ENCODE measurements around the gene JAKMIP2. TPM values are rescaled to one million over a fixed set of nuclear protein-coding genes. Genes with fewer than 3 reads are reported as not detected.

JAKMIP2 gene
- total RNA-seq, 1 donor from 2014 or later: 1.8 TPM

GRCh38 chr5:147750065-147750464, 32.5 kb downstream of the JAKMIP2 start:
- H3K4me1 Mint-ChIP-seq (ENCODE audit: unreplicated experiment): peaks cover 11% of the 10 kb centered on the region
- H3K27ac Mint-ChIP-seq (ENCODE audit: unreplicated experiment): no peak overlapping the region
- DNase-seq (ENCODE audit: extremely low spot score, unreplicated experiment): no peak
- no peak overlapping the region for H3K4me3 Mint-ChIP-seq (ENCODE audit: unreplicated experiment)
- TF ChIP-seq CTCF (IDR thresholded peaks at IDR 0.05): no peak
- H3K27me3 Mint-ChIP-seq (ENCODE audit: unreplicated experiment): no peaks in the 10 kb centered on the region
- no peaks in the 10 kb centered on the region for H3K36me3 Mint-ChIP-seq (ENCODE audit: unreplicated experiment)
- no peaks in the 10 kb centered on the region for H3K9me3 Mint-ChIP-seq (ENCODE audit: unreplicated experiment)

- Mint-ChIP-seq H3K36me3 (ENCODE audit: unreplicated experiment) (no peaks in the 10 kb centered on the region), H3K9me3 (ENCODE audit: unreplicated experiment) (no peaks in the 10 kb centered on the region), H3K4me1 (ENCODE audit: unreplicated experiment) (peaks cover 16% of the 10 kb centered on the region), H3K27me3 (ENCODE audit: unreplicated experiment) (no peaks in the 10 kb centered on the region), H3K27ac (ENCODE audit: unreplicated experiment) (no peak overlapping the region), H3K4me3 (ENCODE audit: unreplicated experiment) (no peak overlapping the region)
- TF ChIP-seq CTCF (IDR thresholded peaks at IDR 0.05): no peak
- DNase-seq (ENCODE audit: extremely low spot score, unreplicated experiment): no peak
Measured at GRCh38 chr5:147748590-147748989, 33.9 kb downstream of the JAKMIP2 start.

- no peak for DNase-seq (ENCODE audit: extremely low spot score, unreplicated experiment)
- TF ChIP-seq CTCF (IDR thresholded peaks at IDR 0.05): no peak
- Mint-ChIP-seq H3K9me3 (ENCODE audit: unreplicated experiment) (no peaks in the 10 kb centered on the region), H3K4me3 (ENCODE audit: unreplicated experiment) (no peak overlapping the region), H3K27ac (ENCODE audit: unreplicated experiment) (no peak overlapping the region), H3K27me3 (ENCODE audit: unreplicated experiment) (no peaks in the 10 kb centered on the region), H3K4me1 (ENCODE audit: unreplicated experiment) (peaks cover 11% of the 10 kb centered on the region), H3K36me3 (ENCODE audit: unreplicated experiment) (no peaks in the 10 kb centered on the region)
Measured at GRCh38 chr5:147746986-147747385, 35.5 kb downstream of the JAKMIP2 start.

- no peak overlapping the region for H3K27ac Mint-ChIP-seq (ENCODE audit: unreplicated experiment)
- H3K4me3 Mint-ChIP-seq (ENCODE audit: unreplicated experiment): no peak overlapping the region
- peaks cover 6% of the 10 kb centered on the region for H3K4me1 Mint-ChIP-seq (ENCODE audit: unreplicated experiment)
- DNase-seq (ENCODE audit: extremely low spot score, unreplicated experiment): no peak
- no peak for TF ChIP-seq CTCF (IDR thresholded peaks at IDR 0.05)
- H3K36me3 Mint-ChIP-seq (ENCODE audit: unreplicated experiment): no peaks in the 10 kb centered on the region
- no peaks in the 10 kb centered on the region for H3K27me3 Mint-ChIP-seq (ENCODE audit: unreplicated experiment)
- H3K9me3 Mint-ChIP-seq (ENCODE audit: unreplicated experiment): no peaks in the 10 kb centered on the region
Measured at GRCh38 chr5:147743678-147744374, 38.7 kb downstream of the JAKMIP2 start.

GRCh38 chr5:147743012-147743411, 39.5 kb downstream of the JAKMIP2 start:
- TF ChIP-seq CTCF (IDR thresholded peaks at IDR 0.05): no peak
- H3K27ac Mint-ChIP-seq (ENCODE audit: unreplicated experiment): no peak overlapping the region
- H3K4me1 Mint-ChIP-seq (ENCODE audit: unreplicated experiment): peaks cover 6% of the 10 kb centered on the region
- H3K4me3 Mint-ChIP-seq (ENCODE audit: unreplicated experiment): no peak overlapping the region
- no peaks in the 10 kb centered on the region for H3K36me3 Mint-ChIP-seq (ENCODE audit: unreplicated experiment)
- H3K27me3 Mint-ChIP-seq (ENCODE audit: unreplicated experiment): no peaks in the 10 kb centered on the region
- DNase-seq (ENCODE audit: extremely low spot score, unreplicated experiment): no peak
- no peaks in the 10 kb centered on the region for H3K9me3 Mint-ChIP-seq (ENCODE audit: unreplicated experiment)

Data from osteocyte (in vitro differentiated cells).